Caki2 (cell line): ENCODE data around the gene IFNE. TPM values are rescaled to one million over a fixed set of nuclear protein-coding genes. Genes with fewer than 3 reads are reported as not detected.
"Not testable (repeated sequence)": the region's sequence is repeated elsewhere in the genome, so short reads cannot be mapped to it uniquely, and the experiment has no call there.

Experiments used
- DNase-seq: peaks from one replicate; pipeline ENCODE4 v3.0.0-alpha.2; 2015; ENCODE audit warnings: low read depth
- in situ Hi-C: cut with HindIII; loops from 2 replicates; pipeline ENCODE4 v1.10.0; 2016; ENCODE audit warnings: low sequenced_read_pairs, low pct_unique_long_range_greater_than_20kb, mixed read lengths
- total RNA-seq: library from RNA; depleted of rRNA; stranded (reverse); fragments of >200 nt; shearing (Covaris generic); gene quantifications from 2 replicates; pipeline ENCODE4 v1.2.3, GENCODE V29; 2014; ENCODE audit warnings: low replicate concordance; rRNA removed

Gene IFNE
- total RNA-seq, 1 experiment from 2014 or later, result not detected

GRCh38 chr9:21440139-21440538 lies 42.0 kb downstream of the IFNE start, which contains the start of gene IFNA1:
Gene IFNA1, plus strand, starts transcription at chr9:21440439. Its CDS starts 69 bp downstream, at chr9:21440508.
- no peak for DNase-seq
- in situ Hi-C loops, result no loop called here

GRCh38 chr9:21435015-21435383 lies 47.1 kb downstream of the IFNE start:
- DNase-seq, in situ Hi-C loops: not testable (repeated sequence)

- DNase-seq, result no peak
- in situ Hi-C loops, result no loop called here
Observed at GRCh38 chr9:21434202-21435014, 47.7 kb downstream of the IFNE start.

- in situ Hi-C loops, result no loop called here
Observed at GRCh38 chr9:21432672-21433425, 49.3 kb downstream of the IFNE start.

More at GRCh38 chr9:21432672-21433425, 49.3 kb downstream of the IFNE start:
- no peak for DNase-seq

Other genes with a start within 250 kb of the IFNE start
- gene IFNA14, start 242.3 kb downstream of the IFNE start, total RNA-seq, result not detected in 2 replicates
- not detected in 2 replicates for gene IFNA5, start 177.0 kb downstream of the IFNE start, total RNA-seq
- gene KLHL9, start 146.9 kb downstream of the IFNE start, total RNA-seq, result 2.5 and 4.3 TPM in 2 replicates
- not detected in 2 replicates for gene IFNA6, start 131.4 kb downstream of the IFNE start, total RNA-seq
- gene IFNA13, start 114.3 kb downstream of the IFNE start, total RNA-seq, result not detected in 2 replicates
- not detected in 2 replicates for gene IFNA2, start 96.9 kb downstream of the IFNE start, total RNA-seq
- gene IFNA8, start 73.2 kb downstream of the IFNE start, total RNA-seq, result not detected in 2 replicates
- not detected in 2 replicates for gene IFNA1, start 41.9 kb downstream of the IFNE start, total RNA-seq